ENCODE measurements around the gene GRK7. TPM values are rescaled to one million over a fixed set of nuclear protein-coding genes. Genes with fewer than 3 reads are reported as not detected.

GRK7 gene
- total and polyA plus RNA-seq, 2 donors (not counting 1 experiment from before 2014, with no cell fraction given) = 0.12 TPM; not detected in 1

- ATAC-seq (ENCODE audit: low read depth) = no peak
- Histone ChIP-seq H3K79me2 (ENCODE audit: control insufficient read depth, insufficient read depth, low read length) (no peaks in the 10 kb centered on the region), H3K9ac (ENCODE audit: low read length) (no peak overlapping the region), H3K4me2 (replicated peaks; ENCODE audit: low read depth, low read length, poor library complexity, severe bottlenecking) (no peak overlapping the region), H3K36me3 (replicated peaks in 1 of 2; ENCODE audit: control extremely low read depth in 1 of 2, control insufficient read depth in 1 of 2, extremely low read depth in 1 of 2, insufficient read depth in 2 of 2, low read length in 1 of 2) (no peaks in the 10 kb centered on the region), H3K4me1 (ENCODE audit: control insufficient read depth in 2 of 2, insufficient read depth in 2 of 2, low read length in 2 of 2) (no peaks in the 10 kb centered on the region), H4K20me1 (ENCODE audit: control insufficient read depth, insufficient read depth, low read length, poor library complexity, severe bottlenecking) (no peaks in the 10 kb centered on the region), H3K27me3 (replicated peaks in 1 of 4; ENCODE audit: control extremely low read depth in 1 of 4, control insufficient read depth in 3 of 4, insufficient read depth in 4 of 4, low read length in 3 of 4) (peaks cover 0 to 2% (median 0%) of the 10 kb centered on the region in 4 experiments), H3K4me3 (ENCODE audit: control extremely low read depth in 1 of 5, extremely low read depth in 1 of 5, insufficient read depth in 1 of 5, low read depth in 2 of 5, low read length in 4 of 5) (no peak overlapping the region), H2AFZ (ENCODE audit: insufficient read depth, low read depth, low read length, poor library complexity, severe bottlenecking) (no peak overlapping the region), H3K9me3 (ENCODE audit: control extremely low read depth in 1 of 3, control insufficient read depth in 2 of 3, insufficient read depth in 1 of 3, low read length in 2 of 3) (peaks cover 0 to 3% (median 0%) of the 10 kb centered on the region in 3 donors), H3K27ac (ENCODE audit: low read length in 2 of 2) (no peak overlapping the region)
- no peaks in the 10 kb centered on the region for H3K9me3 Mint-ChIP-seq (ENCODE audit: insufficient read depth)
- no peak overlapping the region for H3K4me3 Mint-ChIP-seq
- WGBS (ENCODE audit: insufficient coverage) = no CpG with 5 or more reads among the region's 1 CpG
- POLR2A ChIA-PET = no interaction called here
- H3K4me1 Mint-ChIP-seq = no peaks in the 10 kb centered on the region
- peaks cover 4% of the 10 kb centered on the region for H3K27me3 Mint-ChIP-seq
- intact Hi-C loops (cut with micrococcal nuclease) = no loop called here
- CTCF ChIA-PET = interaction anchor here (0.7 kb wide), 1 partner anchor 1634 kb away, joined by 3 read pairs; no protein-coding TSS in a partner anchor
- TF ChIP-seq CTCF (IDR thresholded peaks at IDR 0.05) = no peak
- no peak for TF ChIP-seq EZH2 (IDR thresholded peaks at IDR 0.05; ENCODE audit: borderline replicate concordance, insufficient read depth, low read depth, low read length, poor library complexity, severe bottlenecking)
- no peak for DNase-seq
- H3K27ac Mint-ChIP-seq = no peak overlapping the region
These were observed 48.5 kb upstream of the GRK7 start for GRCh38 chr3:141714671-141715070.

- Histone ChIP-seq H3K36me3 (replicated peaks in 1 of 2; ENCODE audit: control extremely low read depth in 1 of 2, control insufficient read depth in 1 of 2, extremely low read depth in 1 of 2, insufficient read depth in 2 of 2, low read length in 1 of 2) (no peaks in the 10 kb centered on the region), H3K4me2 (replicated peaks; ENCODE audit: low read depth, low read length, poor library complexity, severe bottlenecking) (no peak overlapping the region), H3K4me1 (ENCODE audit: control insufficient read depth in 2 of 2, insufficient read depth in 2 of 2, low read length in 2 of 2) (no peaks in the 10 kb centered on the region), H2AFZ (ENCODE audit: insufficient read depth, low read depth, low read length, poor library complexity, severe bottlenecking) (no peak overlapping the region), H4K20me1 (ENCODE audit: control insufficient read depth, insufficient read depth, low read length, poor library complexity, severe bottlenecking) (no peaks in the 10 kb centered on the region), H3K27ac (ENCODE audit: low read length in 2 of 2) (no peak overlapping the region), H3K79me2 (ENCODE audit: control insufficient read depth, insufficient read depth, low read length) (no peaks in the 10 kb centered on the region), H3K27me3 (replicated peaks in 1 of 4; ENCODE audit: control extremely low read depth in 1 of 4, control insufficient read depth in 3 of 4, insufficient read depth in 4 of 4, low read length in 3 of 4) (peaks cover 0 to 2% (median 0%) of the 10 kb centered on the region in 4 experiments), H3K9ac (ENCODE audit: low read length) (no peak overlapping the region), H3K9me3 (ENCODE audit: control extremely low read depth in 1 of 3, control insufficient read depth in 2 of 3, insufficient read depth in 1 of 3, low read length in 2 of 3) (no peaks in the 10 kb centered on the region), H3K4me3 (ENCODE audit: control extremely low read depth in 1 of 5, extremely low read depth in 1 of 5, insufficient read depth in 1 of 5, low read depth in 2 of 5, low read length in 4 of 5) (no peak overlapping the region)
- intact Hi-C loops (cut with micrococcal nuclease) = no loop called here
- H3K9me3 Mint-ChIP-seq (ENCODE audit: insufficient read depth) = no peaks in the 10 kb centered on the region
- DNase-seq (no peak), ATAC-seq (ENCODE audit: low read depth) (no peak)
- ChIA-PET CTCF (no interaction called here), POLR2A (no interaction called here)
- 100% methylated on average over 1 of the region's 2 CpGs for WGBS (ENCODE audit: insufficient coverage)
- H3K27ac Mint-ChIP-seq = no peak overlapping the region
- no peak for TF ChIP-seq EZH2 (IDR thresholded peaks at IDR 0.05; ENCODE audit: borderline replicate concordance, insufficient read depth, low read depth, low read length, poor library complexity, severe bottlenecking)
- TF ChIP-seq CTCF (IDR thresholded peaks at IDR 0.05) = no peak
- peaks cover 11% of the 10 kb centered on the region for H3K27me3 Mint-ChIP-seq
- no peaks in the 10 kb centered on the region for H3K4me1 Mint-ChIP-seq
- H3K4me3 Mint-ChIP-seq = no peak overlapping the region
These were observed 41.1 kb upstream of the GRK7 start for GRCh38 chr3:141722081-141722480.

Data from B cell (primary cell).